GM12878 (cell line): ENCODE data around the gene WBP11. TPM values are rescaled to one million over a fixed set of nuclear protein-coding genes. Genes with fewer than 3 reads are reported as not detected.

ENCODE experiments used
- ATAC-seq: fragments of 200-7000 bp; cut with Tn5 transposase; 3 replicates; pipeline ENCODE4 v1.9.1; 2020; ENCODE audit warnings: mild to moderate bottlenecking, moderate library complexity
- BruUV-seq: library from RNA; stranded (reverse); fragments of 400-500 nt; replicated peaks from 2 replicates; lab custom pipeline; 2021; lab: Mats Ljungman, UMichigan
- CTCF ChIA-PET: fragments of 300-600 bp; sonication (Branson Sonifier 250); formaldehyde crosslinking; extraction: SDS; loops from one replicate; lab custom pipeline; 2021; ENCODE audit warnings: inconsistent platforms; lab: Yijun Ruan, JAX
- POLR2A ChIA-PET: fragments of 350-600 bp; formaldehyde crosslinking; extraction: SDS; loops from one replicate; lab custom pipeline; 2021; ENCODE audit warnings: inconsistent platforms; lab: Charles Lee
- RAD21 ChIA-PET: fragments of 300-600 bp; sonication (Branson Sonifier 250); formaldehyde crosslinking; loops from one replicate; lab custom pipeline; 2023; ENCODE audit warnings: antibody characterized with exemption; ENCODE audit not compliant: unreplicated experiment; lab: Charles Lee
- SMC1A ChIA-PET: fragments of 300-600 bp; sonication (Branson Sonifier 250); formaldehyde crosslinking; loops from one replicate; lab custom pipeline; 2023; ENCODE audit not compliant: unreplicated experiment, uncharacterized antibody; lab: Charles Lee
- DNase-seq: peaks from one replicate; pipeline ENCODE4 v3.0.0-alpha.2; 2011; ENCODE audit warnings: low read depth, low spot score
- FAIRE-seq: peaks from 3 replicates; lab custom pipeline; 2011; peaks lifted over from hg19 to GRCh38; lab: Jason Lieb, UNC
- H2AFZ ChIP-seq: 2 replicates; pipeline ENCODE4 v1.6.0; 2011; ENCODE audit warnings: low read depth, low read length, control low read depth; ENCODE audit not compliant: control insufficient read depth
- H3K27ac ChIP-seq: 2 replicates; pipeline ENCODE4 v1.5.1; 2011; ENCODE audit warnings: control low read depth; ENCODE audit not compliant: control insufficient read depth, insufficient read depth
- H3K27me3 ChIP-seq, 2 experiments: replicated peaks in 1 of 2; 2 replicates each; pipeline versions ENCODE4 v1.6.0 to v1.6.1; 2011; ENCODE audit warnings: low read length in 1 of 2; ENCODE audit not compliant: control insufficient read depth in 2 of 2, insufficient read depth in 2 of 2
- H3K36me3 ChIP-seq, 2 experiments: 2 replicates each; pipeline ENCODE4 v1.5.1; 2011; ENCODE audit warnings: low read length in 1 of 2; ENCODE audit not compliant: control insufficient read depth in 2 of 2, insufficient read depth in 2 of 2
- H3K4me1 ChIP-seq: 2 replicates; pipeline ENCODE4 v1.6.1; 2011; ENCODE audit warnings: mild to moderate bottlenecking, low read length, moderate library complexity, mixed read lengths; ENCODE audit not compliant: control insufficient read depth, insufficient read depth
- H3K4me2 ChIP-seq: 2 replicates; pipeline ENCODE4 v1.6.0; 2011; ENCODE audit warnings: control low read depth; ENCODE audit not compliant: control insufficient read depth, insufficient read depth
- H3K4me3 ChIP-seq: fragments of 200-600 bp; sonication (generic); 2 replicates; pipeline ENCODE4 v1.5.1; 2016
- H3K79me2 ChIP-seq: 2 replicates; pipeline ENCODE4 v1.6.0; 2011; ENCODE audit warnings: low read length; ENCODE audit not compliant: control insufficient read depth, insufficient read depth
- H3K9ac ChIP-seq: 2 replicates; pipeline ENCODE4 v1.8.0; 2011; ENCODE audit warnings: low read length, control low read depth, mixed read lengths; ENCODE audit not compliant: control insufficient read depth, insufficient read depth
- H3K9me3 ChIP-seq: replicated peaks from 3 replicates; pipeline ENCODE4 v1.5.1; 2011; ENCODE audit warnings: mild to moderate bottlenecking, low read length; ENCODE audit not compliant: control insufficient read depth, insufficient read depth
- H4K20me1 ChIP-seq: 2 replicates; pipeline ENCODE4 v1.6.0; 2011; ENCODE audit not compliant: control insufficient read depth, insufficient read depth
- CREB1 ChIP-seq: IDR thresholded peaks from 2 replicates; pipeline ENCODE4 v1.6.1; 2012; ENCODE audit warnings: low read depth, mild to moderate bottlenecking, inconsistent platforms
- CTCF ChIP-seq, 3 experiments: IDR thresholded peaks in 2 of 3; conservative IDR thresholded peaks in 1 of 3; 2 replicates each; pipeline ENCODE4 v1.5.1; 2011; ENCODE audit warnings: low read depth in 3 of 3, low read length in 3 of 3, mild to moderate bottlenecking in 3 of 3, control low read depth in 2 of 3, moderate library complexity in 2 of 3, inconsistent platforms in 1 of 3, mixed read lengths in 1 of 3; ENCODE audit not compliant: control insufficient read depth in 2 of 3, insufficient read depth in 1 of 3; ENCODE audit errors: extremely low read depth in 1 of 3
- E2F8 ChIP-seq: fragments of 450-650 bp; IDR thresholded peaks from 2 replicates; pipeline ENCODE4 v1.6.1; 2018; ENCODE audit warnings: mild to moderate bottlenecking, low read depth, moderate library complexity; ENCODE audit not compliant: partially characterized antibody
- FOXK2 ChIP-seq: fragments of 450-650 bp; IDR thresholded peaks from 2 replicates; pipeline ENCODE4 v1.6.1; 2017; ENCODE audit warnings: mild to moderate bottlenecking, moderate library complexity
- PML ChIP-seq: IDR thresholded peaks from 2 replicates; pipeline ENCODE4 v1.6.1; 2012; ENCODE audit warnings: low read length, inconsistent platforms
- POLR2A ChIP-seq: IDR thresholded peaks from 2 replicates; pipeline ENCODE4 v1.6.1; 2011; ENCODE audit warnings: low read depth, mild to moderate bottlenecking, low read length
- PRDM15 ChIP-seq: fragments of 450-650 bp; formaldehyde crosslinking; IDR thresholded peaks from 2 replicates; pipeline ENCODE4 v1.4.0; 2020; ENCODE audit warnings: mild to moderate bottlenecking, moderate library complexity
- SKIL ChIP-seq: fragments of 450-650 bp; IDR thresholded peaks from 2 replicates; pipeline ENCODE4 v1.6.1; 2017; ENCODE audit warnings: mild to moderate bottlenecking, low read depth, inconsistent platforms; ENCODE audit not compliant: poor library complexity, severe bottlenecking
- SMARCA5 ChIP-seq: fragments of 450-650 bp; IDR thresholded peaks from 2 replicates; pipeline ENCODE4 v1.6.1; 2017; ENCODE audit warnings: mild to moderate bottlenecking
- SUZ12 ChIP-seq: fragments of 200-600 bp; sonication (generic); IDR thresholded peaks from one replicate; pipeline ENCODE4 v1.6.1; 2018; ENCODE audit warnings: antibody characterized with exemption, mild to moderate bottlenecking; ENCODE audit not compliant: unreplicated experiment
- TARDBP ChIP-seq: IDR thresholded peaks from 2 replicates; pipeline ENCODE4 v1.6.1; 2016; ENCODE audit warnings: borderline replicate concordance
- ZBTB33 ChIP-seq: fragments of 450-650 bp; IDR thresholded peaks from 2 replicates; pipeline ENCODE4 v1.6.1; 2017; ENCODE audit warnings: mild to moderate bottlenecking
- ZNF24 ChIP-seq: fragments of 450-650 bp; IDR thresholded peaks from 2 replicates; pipeline ENCODE4 v1.6.1; 2017; ENCODE audit warnings: antibody characterized with exemption, mild to moderate bottlenecking
- in situ Hi-C: fragments of 300-500 bp; cut with MboI; formaldehyde crosslinking; loops from 9 replicates; pipeline ENCODE4 v1.14.3; 2018; ENCODE audit warnings: mixed read lengths
- intact Hi-C: fragments of 100-400 bp; cut with micrococcal nuclease; formaldehyde crosslinking; loops from one replicate; pipeline ENCODE4 v1.14.2; 2022; ENCODE audit not compliant: unreplicated experiment
- polyA plus RNA-seq, 11 experiments: library from polyadenylated mRNA; depleted of rRNA in 4 of 11; unstranded in 6 of 11; stranded (reverse) in 5 of 11; fragments of >200 nt; fragmentation: Nextera tagmentation in 4 of 11; fragmentation: Illumina TruSeq in 1 of 11; extraction: Ambion mirVana in 4 of 11; extraction: Trizol in 1 of 11; gene quantifications; 1 replicate in 1 of 11; 2 replicates in 10 of 11; pipeline versions ENCODE4 v1.2.1 to v1.2.3, GENCODE V29; 2011 to 2016; ENCODE audit warnings: inconsistent platforms in 2 of 11, missing spikeins in 2 of 11, low read depth in 1 of 11
- total RNA-seq, 4 experiments: library from RNA; depleted of rRNA in 3 of 4; stranded (reverse); fragments of >200 nt in 3 of 4; fragmentation: Illumina TruSeq in 1 of 4; extraction: Trizol in 1 of 4; gene quantifications; 2 replicates each; pipeline versions ENCODE4 v1.2.1 to v1.2.3, GENCODE V29; 2013 to 2021

Gene WBP11
- total and polyA plus RNA-seq, 10 of the 15 experiments (the other 5 are each of a cell fraction or from before 2014, with no cell fraction given): 11.5 to 107 (median 29.1) TPM

GRCh38 chr12:14834509-14834908, 31.2 kb upstream of the WBP11 start:
- H2AFZ ChIP-seq: no peak overlapping the region
- ChIA-PET POLR2A (no interaction called here), CTCF (interaction anchor here (2.2 kb wide), 1 partner anchor 12 kb away, joined by 6 read pairs; no protein-coding TSS in a partner anchor), SMC1A (interaction anchor here (1.0 kb wide), 2 partner anchors 9 to 49 kb away, joined by 3 read pairs; no protein-coding TSS in a partner anchor), RAD21 (no interaction called here)
- no peaks in the 10 kb centered on the region for H4K20me1 ChIP-seq
- H3K4me1 ChIP-seq: no peaks in the 10 kb centered on the region
- H3K27ac ChIP-seq: no peak overlapping the region
- no peak overlapping the region for H3K4me2 ChIP-seq
- intact Hi-C loops (no loop called here), in situ Hi-C loops (no loop called here)
- no peak overlapping the region for H3K9ac ChIP-seq
- DNase-seq: no peak
- no peaks in the 10 kb centered on the region for H3K9me3 ChIP-seq
- no peak for ATAC-seq
- no peak for FAIRE-seq
- no peaks in the 10 kb centered on the region for H3K79me2 ChIP-seq
- no peaks in the 10 kb centered on the region; a peak in 1 of 4 replicates for H3K27me3 ChIP-seq
- no TSS peak for BruUV-seq
- no peak overlapping the region for H3K4me3 ChIP-seq
- H3K36me3 ChIP-seq: no peaks in the 10 kb centered on the region
- TF ChIP-seq PRDM15 (CRISPR knock-in tag) (no peak), SKIL (no peak), SUZ12 (no peak), CREB1 (no peak), SMARCA5 (no peak), ZBTB33 (no peak), PML (no peak), FOXK2 (no peak), TARDBP (no peak), ZNF24 (no peak), POLR2A (no peak), CTCF (IDR thresholded peaks at IDR 0.05 in 2 of 3, conservative IDR thresholded peaks at IDR 0.05 in 1 of 3; ENCODE audit: control insufficient read depth in 2 of 3, extremely low read depth in 1 of 3, insufficient read depth in 1 of 3, low read depth in 3 of 3, low read length in 3 of 3) (no peak), E2F8 (no peak)
